SK-N-SH (cell line): ENCODE measurements around the gene ATG2B. TPM values are rescaled to one million over a fixed set of nuclear protein-coding genes. Genes with fewer than 3 reads are reported as not detected.

Experiments
- CTCF ChIA-PET: fragments of 300-600, 350-600 bp; formaldehyde crosslinking; extraction: SDS; loops from one replicate; lab custom pipeline; 2021; lab: Yijun Ruan, JAX
- POLR2A ChIA-PET: fragments of 350-600 bp; sonication (Branson Sonifier 250); formaldehyde crosslinking; extraction: SDS; loops from one replicate; lab custom pipeline; 2020; ENCODE audit warnings: antibody characterized with exemption, inconsistent platforms; lab: Yijun Ruan, JAX
- DNase-seq: peaks from one replicate; pipeline ENCODE4 v3.0.0; 2012
- H2AFZ ChIP-seq: fragments of 200-600 bp; sonication (generic); 2 replicates; pipeline ENCODE4 v1.8.1; 2016; ENCODE audit warnings: antibody characterized with exemption, mild to moderate bottlenecking, low read depth
- H3F3A ChIP-seq: fragments of 200-600 bp; sonication (generic); replicated peaks from 2 replicates; pipeline ENCODE3; 2016; ENCODE audit warnings: antibody characterized with exemption, mild to moderate bottlenecking; ENCODE audit not compliant: insufficient read depth
- H3K27ac ChIP-seq, 2 experiments: fragments of 200-500 bp in 1 of 2; fragments of 200-600 bp in 1 of 2; sonication (Bioruptor generic) in 1 of 2; sonication (generic), shearing (Covaris generic) in 1 of 2; 2 replicates each; pipeline versions ENCODE4 v1.5.1 to v1.6.1; 2014 to 2016; ENCODE audit warnings: low read depth in 2 of 2, inconsistent platforms in 1 of 2, low read length in 1 of 2, mild to moderate bottlenecking in 1 of 2, mixed read lengths in 1 of 2
- H3K27me3 ChIP-seq: fragments of 200-600 bp; sonication (generic), shearing (Covaris generic); 2 replicates; pipeline ENCODE4 v1.6.1; 2016; ENCODE audit warnings: mixed run types; ENCODE audit not compliant: insufficient read depth
- H3K36me3 ChIP-seq, 2 experiments: fragments of 200-500 bp in 1 of 2; fragments of 200-600 bp in 1 of 2; sonication (Bioruptor generic) in 1 of 2; sonication (generic) in 1 of 2; replicated peaks in 1 of 2; 2 replicates each; pipeline versions ENCODE3 to v1.5.1; 2014 to 2016; ENCODE audit warnings: low read length in 1 of 2, mild to moderate bottlenecking in 1 of 2; ENCODE audit not compliant: insufficient read depth in 2 of 2, control insufficient read depth in 1 of 2
- H3K4me1 ChIP-seq, 2 experiments: fragments of 200-500 bp in 1 of 2; fragments of 200-600 bp in 1 of 2; sonication (Bioruptor generic) in 1 of 2; sonication (generic), shearing (Covaris generic) in 1 of 2; 2 replicates each; pipeline versions ENCODE4 v1.5.1 to v1.6.1; 2014 to 2016; ENCODE audit warnings: low read depth in 1 of 2, low read length in 1 of 2, mixed run types in 1 of 2; ENCODE audit not compliant: insufficient read depth in 2 of 2, control insufficient read depth in 1 of 2
- H3K4me2 ChIP-seq: fragments of 200-600 bp; sonication (generic), shearing (Covaris generic); 2 replicates; pipeline ENCODE4 v1.6.1; 2017; ENCODE audit warnings: mixed run types
- H3K4me3 ChIP-seq, 2 experiments: fragments of 200-500 bp in 1 of 2; fragments of 200-600 bp in 1 of 2; sonication (Bioruptor generic) in 1 of 2; sonication (generic), shearing (Covaris generic) in 1 of 2; 2 replicates each; pipeline versions ENCODE4 v1.5.1 to v1.8.1; 2014 to 2016; ENCODE audit warnings: low read depth in 2 of 2, inconsistent platforms in 1 of 2, low read length in 1 of 2, mild to moderate bottlenecking in 1 of 2, mixed read lengths in 1 of 2, moderate library complexity in 1 of 2
- H3K79me2 ChIP-seq: fragments of 200-600 bp; sonication (generic); 2 replicates; pipeline ENCODE4 v1.8.1; 2017; ENCODE audit warnings: mild to moderate bottlenecking; ENCODE audit not compliant: insufficient read depth
- H3K9ac ChIP-seq: fragments of 200-600 bp; sonication (generic); 2 replicates; pipeline ENCODE4 v1.6.1; 2017; ENCODE audit warnings: mixed run types
- H3K9me2 ChIP-seq: fragments of 200-600 bp; sonication (generic); 2 replicates; pipeline ENCODE4 v1.6.1; 2017; ENCODE audit warnings: mixed run types
- H3K9me3 ChIP-seq: fragments of 200-600 bp; sonication (generic); 2 replicates; pipeline ENCODE4 v1.6.1; 2017; ENCODE audit warnings: mixed run types, mild to moderate bottlenecking, moderate library complexity
- H4K20me1 ChIP-seq: fragments of 200-600 bp; sonication (generic); 2 replicates; pipeline ENCODE4 v1.6.1; 2017; ENCODE audit warnings: mild to moderate bottlenecking, mixed run types; ENCODE audit not compliant: insufficient read depth
- FOSL2 ChIP-seq: IDR thresholded peaks from 2 replicates; pipeline ENCODE4 v1.4.0; 2012; ENCODE audit warnings: low read depth, mild to moderate bottlenecking, moderate library complexity, borderline replicate concordance
- GATA2 ChIP-seq: sonication (generic); formaldehyde crosslinking; IDR thresholded peaks from 2 replicates; pipeline ENCODE4 v1.5.0; 2020; ENCODE audit warnings: mild to moderate bottlenecking, missing genetic modification reagents
- NFIC ChIP-seq: IDR thresholded peaks from 2 replicates; pipeline ENCODE4 v1.4.0; 2012; ENCODE audit warnings: borderline replicate concordance
- NRF1 ChIP-seq: IDR thresholded peaks from 2 replicates; pipeline ENCODE4 v1.6.1; 2012; ENCODE audit warnings: low read depth, mild to moderate bottlenecking, low read length
- RAD21 ChIP-seq: IDR thresholded peaks from 2 replicates; pipeline ENCODE4 v1.6.1; 2012; ENCODE audit warnings: mild to moderate bottlenecking, low read length
- REST ChIP-seq: IDR thresholded peaks from 2 replicates; pipeline ENCODE4 v1.6.1; 2012; ENCODE audit warnings: mild to moderate bottlenecking, low read depth, low read length, moderate library complexity
- RFX5 ChIP-seq: IDR thresholded peaks from 2 replicates; pipeline ENCODE4 v1.6.1; 2012; ENCODE audit warnings: mild to moderate bottlenecking, improper control_type of control experiment, low read length
- USF2 ChIP-seq: fragments of 150-350 bp; IDR thresholded peaks from 2 replicates; pipeline ENCODE4 v1.6.1; 2017; ENCODE audit warnings: antibody characterized with exemption, low read length, low read depth, borderline replicate concordance
- WGBS: methylation state at CpG from one replicate; pipeline ENCODE4 v1.1.6; 2017; ENCODE audit warnings: low lambda C conversion rate; 5-methylcytosine and 5-hydroxymethylcytosine counted together
- polyA plus RNA-seq, 3 experiments: library from polyadenylated mRNA; depleted of rRNA; stranded (reverse); fragments of >200 nt; gene quantifications; 2 replicates each; pipeline ENCODE4 v1.2.3, GENCODE V29; 2012

The ATG2B gene
- polyA plus RNA-seq, 1 of the 3 experiments (the other 2 are of a cell fraction) = 5.8 TPM

- Histone ChIP-seq H3F3A (no peaks in the 10 kb centered on the region), H3K27ac (no peak overlapping the region; a peak in 1 of 4 replicates), H2AFZ (no peak overlapping the region), H3K79me2 (no peaks in the 10 kb centered on the region), H3K9me3 (no peaks in the 10 kb centered on the region), H4K20me1 (no peaks in the 10 kb centered on the region), H3K4me2 (no peak overlapping the region), H3K36me3 (peaks cover 61 to 71% of the 10 kb centered on the region in 2 experiments), H3K9me2 (no peaks in the 10 kb centered on the region), H3K27me3 (no peaks in the 10 kb centered on the region), H3K4me1 (no peaks in the 10 kb centered on the region; a peak in 1 of 4 replicates)
- ChIA-PET POLR2A (no interaction called here), CTCF (interaction anchor here (0.6 to 1.5 kb wide), 3 partner anchors 8 to 24 kb away, joined by 3 read pairs; no protein-coding TSS in a partner anchor)
- 85% methylated on average over 5 of the region's 5 CpGs for WGBS
- peak; percentile 30 for TF ChIP-seq RAD21
- no peak for TF ChIP-seq RFX5
- no peak for TF ChIP-seq FOSL2
- TF ChIP-seq, all 33 proteins: peak for 1
- Histone ChIP-seq H3K9ac (no peak overlapping the region), H3K4me3 (no peak overlapping the region)
- DNase-seq = no peak
Measured at GRCh38 chr14:96309896-96310330, 53.2 kb downstream of the ATG2B start.

GRCh38 chr14:96309133-96309895, 53.8 kb downstream of the ATG2B start:
- WGBS = 77% methylated on average over 8 of the region's 8 CpGs
- ChIA-PET POLR2A (no interaction called here), CTCF (interaction anchor here (1.1 to 1.8 kb wide), 3 partner anchors 9 to 114 kb away, joined by 3 to 6 read pairs (median 3); no protein-coding TSS in a partner anchor)
- no peak overlapping the region for H2AFZ ChIP-seq
- peaks cover 64 to 72% of the 10 kb centered on the region in 2 experiments for H3K36me3 ChIP-seq
- no peaks in the 10 kb centered on the region for H3K79me2 ChIP-seq
- H3K27me3 ChIP-seq = no peaks in the 10 kb centered on the region
- DNase-seq = no peak
- peaks cover 0 to 1% of the 10 kb centered on the region in 2 experiments; a peak in 2 of 4 replicates for H3K4me1 ChIP-seq
- no peaks in the 10 kb centered on the region for H3K9me2 ChIP-seq
- no peak overlapping the region; a peak in 1 of 4 replicates for H3K27ac ChIP-seq
- H3K9me3 ChIP-seq = no peaks in the 10 kb centered on the region
- no peak overlapping the region for H3K9ac ChIP-seq
- TF ChIP-seq RAD21 (no peak), GATA2 (CRISPR knock-in tag) (no peak), NRF1 (no peak), USF2 (no peak)
- no peaks in the 10 kb centered on the region for H3F3A ChIP-seq
- H3K4me3 ChIP-seq = no peak overlapping the region
- H3K4me2 ChIP-seq = no peak overlapping the region
- no peaks in the 10 kb centered on the region for H4K20me1 ChIP-seq

GRCh38 chr14:96307434-96307833, 55.7 kb downstream of the ATG2B start:
- Histone ChIP-seq H3K79me2 (no peaks in the 10 kb centered on the region), H2AFZ (no peak overlapping the region), H3K9ac (no peak overlapping the region), H3K27ac (no peak overlapping the region), H3K4me3 (no peak overlapping the region), H3K36me3 (peaks cover 57 to 63% of the 10 kb centered on the region in 2 experiments), H3F3A (no peaks in the 10 kb centered on the region), H4K20me1 (no peaks in the 10 kb centered on the region), H3K27me3 (no peaks in the 10 kb centered on the region), H3K4me2 (no peak overlapping the region), H3K9me3 (no peaks in the 10 kb centered on the region), H3K4me1 (peaks cover 0 to 13% of the 10 kb centered on the region in 2 experiments; a peak in 2 of 4 replicates), H3K9me2 (no peaks in the 10 kb centered on the region)
- ChIA-PET POLR2A (no interaction called here), CTCF (interaction anchor here (0.7 to 1.8 kb wide), 6 partner anchors 20 to 228 kb away, joined by 3 to 6 read pairs (median 4); no protein-coding TSS in a partner anchor)
- 77% methylated on average over 4 of the region's 4 CpGs for WGBS
- no peak for TF ChIP-seq NFIC
- TF ChIP-seq REST = no peak
- no peak for TF ChIP-seq USF2
- no peak for DNase-seq
